GM19468 (cell line): Measurements from ENCODE around the gene PTPN3.

Experiments
- ATAC-seq: cut with Tn5 transposase; IDR thresholded peaks from one replicate; pipeline ENCODE4 v1.9.1; 2021; ENCODE audit warnings: mild to moderate bottlenecking, moderate library complexity, moderate number of reproducible peaks; ENCODE audit not compliant: unreplicated experiment; ENCODE audit errors: extremely low read depth

Gene PTPN3

DNA sequence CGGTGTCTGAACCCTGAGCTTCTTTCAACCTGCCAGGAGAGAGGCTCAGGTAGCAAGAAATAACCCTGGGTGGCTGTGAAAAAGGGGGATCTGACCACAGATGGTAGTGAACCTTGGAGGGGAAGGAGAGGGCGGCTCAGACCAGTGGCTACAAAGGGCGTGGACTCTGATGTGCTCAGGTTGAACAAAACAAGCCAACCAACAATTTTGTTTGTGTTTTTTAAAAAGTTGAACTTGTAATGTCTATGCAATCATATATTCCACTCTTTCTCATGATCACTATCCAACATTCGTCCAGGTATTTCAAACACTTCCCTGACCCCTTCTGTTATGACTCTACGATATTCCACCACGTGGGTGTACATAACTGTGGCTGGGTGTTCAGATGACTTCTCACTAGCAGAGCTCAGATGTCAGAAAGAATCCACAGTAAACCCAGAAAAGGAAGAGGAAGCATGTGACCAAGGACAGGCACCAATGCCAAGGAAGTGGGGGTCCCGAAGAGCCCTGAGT is 20.0 kb downstream of the PTPN3 start:
- ATAC-seq, result no peak

DNA sequence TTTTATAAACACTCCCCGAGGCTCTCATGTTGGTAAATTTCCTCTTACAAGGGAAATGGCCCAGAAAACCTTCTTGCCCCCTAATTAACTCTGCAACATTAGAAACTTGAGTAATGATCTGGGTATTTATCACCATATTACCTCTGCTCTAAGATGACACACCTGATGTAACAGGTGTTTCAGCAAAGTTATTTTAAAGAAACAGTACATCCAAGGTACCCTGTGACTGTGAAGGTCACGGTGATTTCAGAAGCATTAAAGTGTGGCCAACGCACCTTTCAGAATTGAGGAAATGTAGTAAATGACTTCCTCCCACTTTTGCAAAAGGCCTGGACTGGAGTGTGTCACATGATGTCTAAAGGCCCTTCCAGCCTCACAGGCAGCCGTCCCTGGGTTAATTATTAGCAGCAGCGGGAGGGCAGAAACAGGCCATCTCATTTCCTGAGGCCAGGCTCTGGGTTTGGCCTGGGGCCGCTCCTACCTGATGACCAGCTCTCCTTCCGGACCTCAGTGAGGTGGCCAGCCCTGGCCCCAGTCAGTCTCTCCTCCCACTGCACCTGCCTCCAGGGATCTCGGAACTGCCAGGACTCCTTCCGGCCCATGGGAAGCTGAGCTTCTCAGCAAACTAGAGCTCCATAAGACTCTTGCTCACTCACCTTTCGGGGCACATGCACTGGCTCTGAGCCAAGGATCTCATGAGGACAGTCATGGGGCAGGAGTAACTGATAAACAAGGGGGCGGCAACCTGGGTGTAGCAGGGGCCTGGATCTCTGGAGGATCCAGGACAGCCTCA is 20.7 kb downstream of the PTPN3 start:
- peak; percentile 65 for ATAC-seq

DNA sequence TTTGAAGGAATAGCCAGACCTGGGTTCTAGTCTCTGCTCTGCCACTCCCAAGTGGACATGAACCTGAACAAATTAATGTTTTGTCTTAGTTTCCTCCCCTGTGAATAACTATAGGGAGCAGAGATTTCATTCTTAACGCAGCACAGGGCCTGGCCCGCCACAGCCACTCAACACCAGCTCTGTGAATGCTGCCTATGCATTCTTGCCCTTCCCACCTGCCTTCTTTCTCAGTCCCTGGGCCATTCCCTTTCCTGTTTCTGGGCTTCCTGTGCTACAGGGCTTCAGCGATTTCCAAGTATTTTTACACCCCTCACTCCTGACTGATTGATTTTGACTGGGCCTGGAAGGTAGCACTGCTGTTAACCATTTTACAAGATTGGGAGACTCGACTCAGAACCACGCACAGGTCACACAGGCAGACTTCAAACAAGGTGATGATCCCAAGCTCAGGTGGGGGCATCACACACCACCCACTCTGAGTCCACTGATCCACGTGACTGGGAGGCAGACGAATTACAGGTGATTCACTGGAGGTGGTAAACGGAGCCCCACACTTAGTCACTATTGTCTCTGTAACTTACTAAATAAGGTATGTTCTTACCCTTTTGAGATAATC is 21.4 kb downstream of the PTPN3 start:
- no peak for ATAC-seq

DNA sequence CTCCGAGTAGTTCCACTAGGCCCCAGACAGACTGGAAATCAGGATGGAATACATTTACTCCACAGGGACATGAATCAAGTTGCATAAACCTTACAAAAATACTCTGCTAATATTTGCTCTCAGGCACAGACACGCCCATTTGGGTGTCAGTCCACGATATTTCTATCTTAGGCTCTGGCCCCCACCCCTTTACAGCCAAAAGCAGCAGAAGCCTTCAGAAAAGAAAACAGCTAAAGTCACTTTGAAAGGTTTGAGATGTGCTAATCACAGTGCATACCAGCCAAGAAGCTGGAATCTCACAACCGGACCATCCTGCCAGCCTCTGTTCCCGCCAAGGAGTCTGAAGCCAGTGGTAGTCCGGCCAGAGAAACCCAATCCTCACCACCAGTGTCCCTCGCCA is 22.6 kb downstream of the PTPN3 start:
- ATAC-seq, result no peak

DNA sequence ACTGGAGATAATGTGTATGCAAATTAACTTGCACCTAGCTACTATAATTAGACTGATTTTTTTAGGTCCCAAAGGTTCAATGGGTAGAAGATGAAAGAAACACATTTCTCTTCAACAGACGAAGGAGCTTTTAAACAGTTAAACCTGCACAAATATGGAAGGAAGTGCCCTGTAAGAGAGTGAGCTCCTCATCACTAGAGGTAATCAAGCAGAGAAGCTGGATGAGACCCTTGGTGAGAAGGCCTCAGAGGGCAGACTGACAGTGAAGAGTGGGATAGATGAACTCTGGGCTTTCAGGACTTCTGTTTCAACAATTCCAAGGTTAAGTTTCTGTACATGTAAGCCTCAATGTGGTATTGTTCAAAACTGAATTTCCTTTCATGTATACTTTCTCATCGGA is 23.2 kb downstream of the PTPN3 start:
- ATAC-seq, result no peak

DNA sequence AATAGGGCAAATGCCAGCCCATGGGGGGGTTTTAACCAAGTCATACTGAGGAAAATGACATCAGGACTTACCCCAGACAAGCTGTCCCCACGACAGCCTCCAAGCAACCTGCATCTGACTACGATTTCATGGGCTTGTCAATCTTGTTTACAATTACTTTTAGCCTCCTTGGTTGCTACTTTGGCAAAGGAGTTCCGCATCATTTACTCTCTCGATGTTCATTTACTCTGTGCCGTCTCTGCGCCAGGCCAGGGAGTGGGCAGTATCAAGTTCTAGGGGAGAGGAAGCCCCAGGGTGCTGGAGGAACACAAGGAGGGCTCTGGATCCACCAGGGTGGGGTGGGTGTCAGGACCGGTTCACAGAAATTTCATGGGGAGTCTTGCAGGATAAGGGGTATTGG is 23.9 kb downstream of the PTPN3 start:
- no peak for ATAC-seq

DNA sequence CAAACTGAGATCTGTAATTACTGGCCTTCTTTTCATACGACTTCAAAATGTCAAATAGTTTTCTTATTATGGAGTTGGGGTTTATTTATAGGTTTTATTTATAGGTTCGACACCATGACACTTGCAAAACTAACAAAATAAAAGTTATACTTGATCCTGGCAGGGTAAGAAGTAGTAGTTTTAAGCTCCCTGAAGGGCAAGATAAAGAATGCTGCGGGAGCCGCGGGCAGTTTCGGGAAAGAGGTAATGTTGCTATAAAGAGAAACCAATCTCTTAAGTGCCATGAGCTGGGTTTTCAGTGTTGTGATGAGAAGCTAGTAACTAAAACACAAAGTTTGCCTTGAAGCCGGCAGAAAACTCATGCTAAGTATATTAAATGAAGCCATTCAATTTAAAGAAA is 24.8 kb downstream of the PTPN3 start:
- ATAC-seq, result no peak

DNA sequence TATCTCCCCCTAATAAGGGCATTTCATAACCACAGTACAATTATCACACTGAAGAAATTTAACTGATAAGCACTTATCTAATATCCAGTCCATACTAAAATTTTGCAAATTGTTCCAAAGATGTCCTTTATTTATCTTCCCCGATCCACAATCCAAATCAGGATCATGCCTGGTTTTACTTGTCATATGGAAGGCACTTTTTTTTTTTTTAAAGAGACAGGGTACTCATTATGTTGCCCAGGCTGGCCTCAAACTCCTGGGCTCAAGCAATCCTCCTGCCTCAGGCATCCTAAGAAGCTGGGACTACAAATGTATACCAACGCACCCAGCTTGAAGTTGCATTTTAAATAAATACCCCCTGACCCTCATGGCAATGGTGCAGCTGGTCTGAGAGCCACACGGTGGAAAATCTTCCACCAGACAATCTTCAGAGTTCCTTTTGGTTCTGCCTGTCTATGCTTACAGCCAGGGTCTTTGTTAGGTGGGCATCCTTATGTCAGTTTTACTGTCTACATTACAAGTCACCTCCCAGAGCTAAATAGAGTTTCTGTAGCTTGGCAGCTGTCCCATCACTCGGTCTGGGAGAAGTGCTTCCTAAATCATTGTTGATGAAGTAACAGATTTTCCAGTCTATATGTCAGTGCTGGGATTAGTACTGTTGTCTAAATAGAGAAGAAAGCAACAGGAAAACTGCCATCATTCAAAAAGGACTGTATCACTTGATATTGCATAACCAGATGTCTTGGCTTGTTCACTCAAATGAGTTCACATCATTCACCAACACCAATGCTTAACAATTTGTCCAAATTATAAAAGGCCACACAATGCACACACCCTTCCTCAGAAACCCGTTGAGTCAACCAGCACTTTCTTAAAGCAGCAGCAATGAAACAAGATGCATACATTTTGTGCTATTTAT is 26.4 kb downstream of the PTPN3 start:
- ATAC-seq, result no peak

DNA sequence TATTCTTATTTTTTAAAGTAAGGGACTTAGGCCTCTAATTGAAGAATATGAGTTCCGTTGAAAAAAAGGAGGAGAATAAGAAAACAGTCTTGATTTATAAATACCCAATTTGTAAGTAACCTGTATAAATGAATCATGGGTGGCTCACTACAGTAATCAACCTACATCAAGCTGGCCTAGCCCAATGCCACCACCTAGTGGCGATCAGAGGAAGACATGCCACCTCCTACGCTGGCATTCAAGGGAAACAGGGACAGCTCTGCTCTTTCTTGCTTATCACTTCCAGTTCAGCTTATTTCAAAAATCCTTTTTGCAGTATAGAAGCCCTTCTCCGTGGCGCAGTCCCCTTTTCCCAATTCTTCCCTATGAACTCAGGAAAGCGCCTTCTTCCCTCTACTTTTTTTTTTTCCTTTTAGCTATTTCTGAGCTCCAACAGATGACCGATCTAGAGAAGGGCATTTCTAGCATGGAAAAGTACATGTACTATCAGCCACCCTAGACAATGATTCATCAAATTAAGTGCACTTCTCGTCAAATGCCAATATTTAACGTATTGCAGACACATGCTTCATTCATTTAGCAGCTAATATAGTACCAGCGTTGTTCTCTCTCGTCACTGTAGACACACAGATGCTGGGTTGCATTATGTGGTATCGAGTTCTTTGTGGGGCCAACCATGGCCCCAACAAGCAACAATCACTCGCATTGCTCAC is 28.3 kb downstream of the PTPN3 start:
- ATAC-seq, result peak; percentile 87

DNA sequence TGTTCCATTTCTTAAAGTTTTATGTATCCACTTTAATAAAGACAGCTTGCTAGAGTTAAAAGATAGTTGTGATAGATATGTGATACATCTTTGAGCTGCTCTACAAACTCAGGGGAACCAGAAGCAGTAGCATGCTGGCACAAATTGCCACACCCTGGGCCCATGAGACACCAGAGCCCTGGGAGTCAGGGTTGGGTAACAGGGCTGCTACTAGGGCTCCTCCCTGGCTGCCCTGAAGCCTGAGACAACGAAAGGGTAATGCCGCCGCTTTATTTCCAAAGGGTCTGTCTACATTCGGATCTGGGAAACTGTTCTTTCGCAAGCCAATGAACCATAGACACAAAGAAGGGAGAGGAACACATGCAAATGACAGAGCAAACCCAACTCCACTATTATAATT is 29.2 kb downstream of the PTPN3 start:
- no peak for ATAC-seq

DNA sequence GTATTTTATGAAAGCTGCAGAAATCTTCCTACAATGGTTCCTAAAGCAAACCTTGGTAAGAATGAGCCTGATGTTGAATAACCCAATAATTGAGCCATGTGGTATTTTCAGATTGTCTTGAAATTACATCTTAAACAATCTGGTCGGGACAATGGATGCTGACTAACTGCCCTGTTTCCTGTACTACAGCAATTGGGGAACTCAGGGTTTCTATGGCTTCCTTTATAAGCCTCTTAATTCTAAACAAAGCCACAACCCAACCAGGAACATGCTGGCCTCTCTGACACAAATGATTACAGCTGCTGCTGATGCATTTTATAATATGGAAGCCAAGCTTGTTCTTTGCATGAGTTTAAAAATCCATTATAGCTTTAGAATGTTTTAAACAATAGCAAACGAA is 30.2 kb downstream of the PTPN3 start:
- ATAC-seq, result no peak

DNA sequence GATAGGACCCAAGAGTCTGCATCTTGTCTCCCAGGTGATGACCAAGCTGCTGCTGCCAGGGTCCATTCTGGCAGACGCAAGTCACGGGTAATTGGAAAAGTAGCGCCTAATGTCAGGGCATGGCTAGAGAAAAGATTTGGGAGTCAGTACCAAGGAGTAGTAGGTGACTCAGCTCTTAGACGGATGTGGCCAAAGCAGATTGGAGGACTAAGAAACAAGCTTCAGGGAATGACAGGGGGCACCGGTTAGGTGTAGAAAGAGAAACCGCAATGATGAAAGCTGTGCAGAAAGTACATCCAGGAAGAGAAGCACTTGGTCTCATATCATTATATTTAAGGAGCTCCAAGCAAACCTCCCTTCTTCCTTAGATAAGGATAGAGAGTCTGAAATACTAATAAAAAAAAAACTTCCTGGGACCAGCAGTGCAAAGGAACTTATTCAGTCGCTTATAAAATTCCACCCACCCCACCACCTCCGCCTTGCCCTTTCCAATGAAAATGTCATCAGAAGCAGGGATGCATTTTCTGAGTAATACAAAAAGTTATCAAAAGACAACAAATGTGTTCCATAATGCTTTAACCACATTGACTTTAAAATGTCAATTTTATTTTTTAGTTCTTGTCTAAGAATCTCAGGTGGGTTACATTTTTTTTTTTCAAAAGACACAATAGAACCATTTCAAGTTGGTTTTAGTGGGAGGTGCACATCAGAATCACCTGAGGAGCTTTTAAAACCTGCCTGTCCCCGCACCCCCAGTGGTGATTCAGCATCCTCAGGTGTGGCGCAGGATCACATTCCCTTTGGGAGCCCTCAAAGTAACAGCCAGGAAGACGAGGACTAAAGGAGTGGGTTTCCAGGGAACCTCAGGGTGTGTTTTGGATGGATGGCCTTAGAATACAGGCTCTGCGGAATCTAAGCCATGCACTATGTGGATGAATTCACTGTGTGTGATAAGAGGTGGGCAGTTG is 31.2 kb downstream of the PTPN3 start:
- no peak for ATAC-seq

DNA sequence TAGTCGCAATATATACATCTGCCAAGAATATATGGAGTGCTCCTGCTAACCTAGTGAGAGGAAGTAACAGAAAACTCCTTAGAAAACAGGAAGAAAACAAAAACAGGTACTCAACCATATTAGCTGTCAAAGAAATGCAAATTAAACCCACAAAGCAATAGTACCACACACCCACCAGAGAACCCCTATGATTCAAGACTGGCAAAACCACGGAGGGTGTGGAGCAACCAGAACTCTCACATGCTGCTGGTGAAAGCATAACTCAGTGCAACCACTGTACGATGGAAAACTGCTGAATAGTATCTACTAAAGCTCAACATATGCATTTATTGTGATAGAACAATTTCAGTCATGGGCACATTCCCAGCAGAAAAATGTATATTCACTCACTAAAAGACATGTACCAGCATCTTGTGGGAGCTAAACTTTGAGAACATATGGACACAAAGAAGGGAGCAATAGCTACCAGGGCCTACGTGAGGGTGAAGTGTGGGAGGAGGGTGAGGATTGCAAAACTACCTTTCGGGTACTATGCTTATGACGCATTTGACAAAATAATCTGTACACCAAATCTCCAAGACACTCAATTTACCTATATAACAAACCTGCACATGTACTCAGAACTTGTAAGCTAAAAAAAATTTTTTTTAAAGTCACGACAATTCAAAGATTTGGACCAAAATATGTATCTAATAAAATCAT is 34.0 kb downstream of the PTPN3 start:
- ATAC-seq, result no peak

DNA sequence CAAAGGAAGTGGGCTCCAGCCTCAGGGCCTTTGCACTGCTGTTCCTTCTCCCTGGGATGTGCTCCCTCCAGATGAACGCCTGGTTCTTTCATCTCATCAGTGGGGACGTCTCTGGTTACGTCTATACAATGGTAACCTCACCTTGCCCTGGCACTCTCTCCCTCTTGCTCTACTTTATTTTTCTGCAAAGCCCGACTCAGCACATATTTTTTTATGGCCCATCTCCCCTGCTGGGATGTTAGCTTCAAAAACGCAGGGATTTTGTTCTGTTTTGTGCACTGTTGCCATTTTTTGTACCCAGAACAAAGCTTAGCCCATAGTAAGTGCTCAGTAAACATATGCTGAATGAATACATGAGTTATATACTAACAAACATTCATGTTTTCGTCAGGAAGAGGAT is 37.5 kb downstream of the PTPN3 start:
- no peak for ATAC-seq

DNA sequence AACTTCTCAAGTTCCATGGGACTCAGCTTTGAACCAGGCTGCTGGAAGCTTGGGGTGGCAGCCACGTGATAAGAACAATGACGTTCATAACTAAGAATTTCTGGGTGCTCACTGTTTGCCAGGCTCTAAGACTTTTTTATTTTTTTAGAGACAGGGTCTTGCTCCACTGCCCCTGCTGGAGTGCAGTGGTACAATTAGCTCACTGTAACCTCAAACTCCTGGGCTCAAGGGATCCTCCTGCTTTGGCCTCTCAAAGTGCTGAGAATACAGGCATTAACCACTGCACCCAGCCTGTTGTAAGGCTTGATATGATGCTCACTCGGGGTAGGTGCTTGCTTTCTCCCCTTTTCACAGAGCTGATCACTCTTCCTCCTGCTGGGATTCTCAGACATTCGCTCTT is 38.7 kb downstream of the PTPN3 start:
- no peak for ATAC-seq

DNA sequence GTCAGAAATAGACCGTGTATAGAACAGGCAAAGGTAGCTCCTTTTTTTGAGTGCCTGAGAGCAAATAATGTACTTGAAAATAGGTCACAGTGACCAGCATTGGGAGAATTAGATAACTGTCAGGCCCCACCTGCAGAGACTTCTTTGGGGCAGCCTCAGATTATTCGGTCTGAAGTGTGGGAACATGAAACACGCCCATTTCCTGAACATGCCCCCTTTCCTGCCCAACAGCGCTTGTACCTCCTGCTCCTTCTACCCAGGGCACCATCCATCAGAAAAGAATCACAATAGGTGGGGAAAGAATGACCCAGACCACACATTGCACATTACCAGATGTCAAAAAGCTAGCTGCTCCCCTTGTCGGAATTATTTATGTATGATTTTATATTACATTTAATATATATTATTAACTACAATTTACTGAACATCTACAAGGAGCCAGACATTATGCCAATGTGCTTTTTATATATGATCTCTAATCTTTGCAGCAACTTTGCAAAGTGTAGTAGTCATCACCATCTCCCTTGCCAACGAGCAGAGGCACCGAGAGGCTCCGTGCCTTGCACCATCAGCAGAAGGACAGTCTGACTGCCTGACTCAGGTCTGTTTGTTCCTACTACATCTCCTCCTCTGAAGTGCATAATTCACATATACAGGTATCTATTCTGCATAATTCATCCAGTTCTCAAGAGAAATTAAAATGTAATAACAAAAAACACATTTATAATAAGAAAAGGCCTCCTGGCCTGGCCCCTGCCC is 39.5 kb downstream of the PTPN3 start:
- no peak for ATAC-seq

DNA sequence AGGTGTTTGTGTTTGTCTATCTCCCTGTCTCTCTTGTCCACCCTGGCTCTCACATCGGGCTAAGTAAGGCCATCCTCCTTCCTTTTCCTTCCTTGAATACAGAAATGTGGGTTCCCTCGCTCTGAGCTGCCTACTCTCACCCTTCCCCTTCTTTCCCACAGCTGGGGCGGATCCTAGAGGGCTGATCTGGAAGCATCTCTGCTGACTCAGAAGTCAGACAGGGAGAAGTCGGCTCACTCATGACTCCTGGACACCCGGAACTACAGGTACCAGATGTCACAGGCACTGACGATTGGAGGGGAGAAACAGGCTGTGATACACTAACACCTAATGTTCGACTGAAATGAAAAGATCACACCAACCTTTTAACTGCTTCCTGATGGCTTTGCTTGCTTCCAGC is 41.3 kb downstream of the PTPN3 start:
- no peak for ATAC-seq

DNA sequence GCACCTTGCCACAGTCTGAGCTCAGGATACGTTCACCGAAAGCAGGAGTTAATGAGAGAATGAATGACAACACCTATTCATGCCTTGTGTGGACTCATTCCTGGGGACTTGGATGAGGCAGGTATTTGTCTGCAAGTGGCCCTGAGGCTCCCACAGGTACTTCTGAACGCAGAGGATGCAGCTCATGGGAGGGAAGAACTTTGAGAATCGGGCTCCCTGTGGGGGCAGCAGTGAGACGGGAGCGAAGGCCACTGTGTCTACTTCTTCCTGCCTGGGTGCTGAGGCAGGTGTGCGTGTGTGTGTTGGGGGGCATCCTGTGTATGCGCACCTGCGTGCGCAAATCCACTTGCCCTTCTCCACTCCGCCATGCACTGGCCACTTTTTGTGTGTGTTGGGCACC is 42.2 kb downstream of the PTPN3 start:
- no peak for ATAC-seq
